GM23248 (cell line): Measurements from ENCODE around the gene FBXW11. TPM values are rescaled to one million over a fixed set of nuclear protein-coding genes. Genes with fewer than 3 reads are reported as not detected.

Experiments
- DNase-seq: peaks from one replicate; pipeline ENCODE4 v3.0.0-alpha.2; 2015
- H2AFZ ChIP-seq: fragments of 200-600 bp; sonication (generic); 2 replicates; pipeline ENCODE4 v1.6.1; 2016; ENCODE audit warnings: antibody characterized with exemption
- H3F3A ChIP-seq: fragments of 200-600 bp; sonication (generic); 2 replicates; pipeline ENCODE4 v1.6.1; 2016; ENCODE audit warnings: mild to moderate bottlenecking, antibody characterized with exemption, mixed run types; ENCODE audit not compliant: insufficient read depth
- H3K27ac ChIP-seq: fragments of 200-600 bp; sonication (generic); 2 replicates; pipeline ENCODE4 v1.5.1; 2016; ENCODE audit warnings: mild to moderate bottlenecking
- H3K27me3 ChIP-seq: fragments of 200-600 bp; sonication (generic); replicated peaks from 2 replicates; pipeline ENCODE4 v1.6.1; 2016; ENCODE audit warnings: mild to moderate bottlenecking; ENCODE audit not compliant: insufficient read depth
- H3K36me3 ChIP-seq: fragments of 200-600 bp; sonication (generic); 2 replicates; pipeline ENCODE4 v1.6.1; 2016; ENCODE audit warnings: low read depth, mild to moderate bottlenecking
- H3K4me1 ChIP-seq: fragments of 200-600 bp; sonication (generic); 2 replicates; pipeline ENCODE4 v1.6.1; 2016; ENCODE audit warnings: mild to moderate bottlenecking; ENCODE audit not compliant: insufficient read depth
- H3K4me2 ChIP-seq: fragments of 200-600 bp; sonication (generic); one replicate; pipeline ENCODE4 v1.6.1; 2016; ENCODE audit warnings: mild to moderate bottlenecking; ENCODE audit not compliant: unreplicated experiment
- H3K4me3 ChIP-seq: fragments of 200-600 bp; sonication (generic); 2 replicates; pipeline ENCODE4 v1.5.1; 2016; ENCODE audit warnings: mild to moderate bottlenecking
- H3K79me2 ChIP-seq: fragments of 200-600 bp; sonication (generic); 2 replicates; pipeline ENCODE4 v1.6.1; 2016; ENCODE audit warnings: mild to moderate bottlenecking; ENCODE audit not compliant: insufficient read depth
- H3K9ac ChIP-seq: fragments of 200-600 bp; sonication (generic); 2 replicates; pipeline ENCODE4 v1.6.1; 2016; ENCODE audit warnings: mild to moderate bottlenecking
- H3K9me2 ChIP-seq: fragments of 200-600 bp; sonication (generic); 2 replicates; pipeline ENCODE4 v1.6.1; 2016; ENCODE audit warnings: mixed run types, mild to moderate bottlenecking, moderate library complexity; ENCODE audit not compliant: insufficient read depth
- H3K9me3 ChIP-seq: fragments of 200-600 bp; sonication (generic); one replicate; pipeline ENCODE4 v1.6.1; 2017; ENCODE audit warnings: low read depth
- H4K20me1 ChIP-seq: fragments of 200-600 bp; sonication (generic); 2 replicates; pipeline ENCODE4 v1.6.0; 2016; ENCODE audit not compliant: insufficient read depth
- EZH2 ChIP-seq: fragments of 200-600 bp; sonication (generic); IDR thresholded peaks from 2 replicates; pipeline ENCODE4 v1.6.1; 2018; ENCODE audit warnings: antibody characterized with exemption, mild to moderate bottlenecking; ENCODE audit not compliant: insufficient read depth, poor library complexity, severe bottlenecking
- EZH2phosphoT487 ChIP-seq: fragments of 200-600 bp; sonication (generic); IDR thresholded peaks from 2 replicates; pipeline ENCODE4 v1.6.1; 2018; ENCODE audit warnings: antibody characterized with exemption, moderate library complexity, mild to moderate bottlenecking, low read depth; ENCODE audit not compliant: insufficient read depth
- WGBS, 2 experiments: methylation state at CpG; one replicate each; pipeline ENCODE4 v1.1.6; 2015 to 2017; ENCODE audit warnings: low lambda C conversion rate in 2 of 2, low coverage in 1 of 2; ENCODE audit errors: missing lambda C conversion rate in 2 of 2; 5-methylcytosine and 5-hydroxymethylcytosine counted together
- in situ Hi-C: fragments of 300-500 bp; cut with MboI; formaldehyde crosslinking; loops from 2 replicates; pipeline ENCODE4 v1.15.0; 2020
- polyA plus RNA-seq: library from polyadenylated mRNA; unstranded; fragments of >200 nt; fragmentation: Nextera tagmentation; extraction: Ambion mirVana; gene quantifications from 2 replicates; pipeline ENCODE4 v1.2.1, GENCODE V29; 2016
- total RNA-seq: library from RNA; depleted of rRNA; stranded (reverse); fragments of >200 nt; shearing (Covaris generic); gene quantifications from 2 replicates; pipeline ENCODE4 v1.2.3, GENCODE V29; 2014

FBXW11 gene
- total and polyA plus RNA-seq, 2 experiments from 2014 or later, result 30.6 to 78.0 TPM

DNA sequence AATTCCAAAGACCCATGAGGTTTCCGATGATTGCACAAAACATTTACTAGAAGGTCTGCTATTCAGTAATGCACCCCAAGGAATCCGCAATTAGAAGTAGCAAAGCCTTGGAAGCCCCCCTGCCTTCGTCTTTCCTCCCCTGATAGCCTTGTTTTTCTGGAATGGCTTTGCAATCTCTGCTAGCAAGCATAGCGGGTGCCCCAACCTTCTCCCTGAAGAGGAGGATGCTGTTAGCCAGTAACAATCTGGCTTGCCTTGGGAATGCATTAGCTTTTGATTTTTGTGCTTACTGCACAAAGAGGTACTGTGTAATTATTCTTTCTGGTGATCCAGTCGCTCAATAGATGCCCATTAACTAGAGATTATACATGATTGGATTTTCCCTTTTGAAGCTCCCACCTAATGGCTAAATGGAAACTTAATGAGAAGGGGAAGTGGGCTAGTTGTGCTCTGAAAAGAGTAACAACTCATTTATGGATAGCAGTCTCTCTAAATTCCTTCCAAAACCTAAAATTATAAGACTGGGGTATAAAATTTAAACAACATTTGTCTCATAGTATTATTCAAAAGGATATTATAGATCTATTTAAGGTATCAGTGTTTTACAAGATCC, 91.6 kb downstream of the FBXW11 start:
- Histone ChIP-seq H3K9ac (no peak overlapping the region), H3K36me3 (no peaks in the 10 kb centered on the region), H3K27ac (no peak overlapping the region), H3K9me3 (no peaks in the 10 kb centered on the region), H3K9me2 (no peaks in the 10 kb centered on the region), H4K20me1 (peaks cover 23% of the 10 kb centered on the region; the same call in 1 of the 2 replicates), H3K4me3 (no peak overlapping the region), H3F3A (peaks cover 6% of the 10 kb centered on the region; the same call in 1 of the 2 replicates), H3K79me2 (peaks cover 97% of the 10 kb centered on the region), H3K4me1 (peaks cover 17% of the 10 kb centered on the region), H3K4me2 (no peak overlapping the region), H2AFZ (no peak overlapping the region), H3K27me3 (no peaks in the 10 kb centered on the region)
- in situ Hi-C loops, result loop anchor here (10.0 kb wide), 1 partner anchor 120 kb away; no protein-coding TSS in a partner anchor
- TF ChIP-seq EZH2 (no peak), EZH2phosphoT487 (no peak)
- WGBS, 2 experiments, result 95 to 96% methylated on average over 5 of the region's 5 CpGs
- no peak for DNase-seq

DNA sequence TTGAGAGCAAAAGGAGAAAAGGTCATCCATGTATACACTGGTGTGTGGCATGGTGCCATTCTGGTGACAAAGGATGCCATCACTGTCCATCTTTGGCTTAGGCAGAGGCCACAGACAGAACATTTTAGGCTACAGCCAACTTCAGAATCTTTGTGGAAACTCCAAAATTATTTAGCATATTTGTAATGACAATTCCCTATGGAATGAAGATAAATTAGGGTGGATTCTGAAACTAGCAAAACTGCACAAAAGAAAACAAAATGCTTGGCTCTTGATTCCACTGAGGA, 92.5 kb downstream of the FBXW11 start:
- TF ChIP-seq EZH2 (no peak), EZH2phosphoT487 (no peak)
- DNase-seq, result peak; percentile 46
- no peak overlapping the region for H3K9ac ChIP-seq
- H3K4me2 ChIP-seq, result no peak overlapping the region
- no peak overlapping the region for H3K27ac ChIP-seq
- H3K79me2 ChIP-seq, result peaks cover 97% of the 10 kb centered on the region
- no peaks in the 10 kb centered on the region for H3K9me2 ChIP-seq
- H3K27me3 ChIP-seq, result no peaks in the 10 kb centered on the region
- H3K36me3 ChIP-seq, result no peaks in the 10 kb centered on the region
- no peak overlapping the region for H2AFZ ChIP-seq
- in situ Hi-C loops, result loop anchor here (10.0 kb wide), 1 partner anchor 121 kb away; no protein-coding TSS in a partner anchor
- H3K4me3 ChIP-seq, result no peak overlapping the region
- peaks cover 23% of the 10 kb centered on the region; the same call in 1 of the 2 replicates for H4K20me1 ChIP-seq
- H3K9me3 ChIP-seq, result no peaks in the 10 kb centered on the region
- H3F3A ChIP-seq, result peaks cover 6% of the 10 kb centered on the region; the same call in 1 of the 2 replicates
- peaks cover 17% of the 10 kb centered on the region for H3K4me1 ChIP-seq

DNA sequence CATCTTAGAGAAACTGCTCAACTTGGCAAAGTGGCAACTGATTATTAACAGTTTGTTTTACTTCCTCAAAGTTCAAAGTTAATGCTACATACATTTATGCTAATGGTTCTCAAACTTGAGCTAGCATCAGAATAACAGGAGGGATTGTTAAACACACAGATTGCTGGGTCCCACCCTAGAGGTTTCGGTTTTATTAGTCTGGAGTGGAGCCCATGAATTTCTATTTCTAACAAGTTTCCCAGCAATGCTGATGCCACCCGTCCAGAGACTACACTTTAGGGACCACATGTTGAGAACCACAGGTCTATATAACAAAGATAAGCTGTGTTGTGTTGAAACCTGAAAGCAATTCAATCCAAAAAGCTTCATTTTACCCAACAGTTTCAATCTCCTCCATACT, 95.3 kb downstream of the FBXW11 start:
- no peaks in the 10 kb centered on the region for H3K9me2 ChIP-seq
- H3K4me1 ChIP-seq, result peaks cover 17% of the 10 kb centered on the region
- H3K27ac ChIP-seq, result no peak overlapping the region
- no peak overlapping the region for H3K4me2 ChIP-seq
- H4K20me1 ChIP-seq, result peaks cover 31% of the 10 kb centered on the region; the same call in 1 of the 2 replicates
- no peak for TF ChIP-seq EZH2
- no peak for TF ChIP-seq EZH2phosphoT487
- no peak overlapping the region for H2AFZ ChIP-seq
- no peak for DNase-seq
- H3K4me3 ChIP-seq, result no peak overlapping the region
- peaks cover 85% of the 10 kb centered on the region for H3K79me2 ChIP-seq
- in situ Hi-C loops, result loop anchor here (10.0 kb wide), 1 partner anchor 124 kb away; no protein-coding TSS in a partner anchor
- H3K9me3 ChIP-seq, result no peaks in the 10 kb centered on the region
- H3K27me3 ChIP-seq, result no peaks in the 10 kb centered on the region
- peaks cover 15% of the 10 kb centered on the region; the same call in 1 of the 2 replicates for H3F3A ChIP-seq
- H3K9ac ChIP-seq, result no peak overlapping the region; the same call in 1 of the 2 replicates
- no peaks in the 10 kb centered on the region; the same call in 1 of the 2 replicates for H3K36me3 ChIP-seq
- WGBS, 2 experiments, result 50 to 53% methylated on average over 2 of the region's 2 CpGs

DNA sequence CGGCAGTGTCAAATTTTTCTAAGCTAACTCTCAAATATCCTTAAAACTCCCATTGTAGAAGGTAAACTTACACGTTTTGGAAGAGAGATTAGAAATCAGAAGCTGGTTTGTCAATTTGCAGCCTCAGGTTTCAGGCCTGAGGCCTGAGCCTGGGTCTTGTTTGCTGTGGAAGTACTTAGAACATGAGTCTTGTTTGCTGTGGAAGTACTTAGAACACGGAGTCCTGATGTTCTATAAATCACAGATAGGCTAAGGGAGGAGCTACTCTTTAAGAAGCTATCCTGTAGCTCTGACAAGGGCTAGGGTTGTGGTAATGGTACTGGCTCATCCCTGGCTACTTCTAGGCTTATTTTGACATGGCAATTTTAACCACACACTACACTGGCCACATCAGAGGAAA, 97.8 kb downstream of the FBXW11 start:
- Histone ChIP-seq H3K79me2 (peaks cover 85% of the 10 kb centered on the region), H3F3A (peaks cover 15% of the 10 kb centered on the region; the same call in 1 of the 2 replicates), H2AFZ (no peak overlapping the region), H4K20me1 (peaks cover 21% of the 10 kb centered on the region; the same call in 1 of the 2 replicates), H3K9me2 (no peaks in the 10 kb centered on the region), H3K27me3 (no peaks in the 10 kb centered on the region), H3K9ac (no peak overlapping the region), H3K36me3 (no peaks in the 10 kb centered on the region; the same call in 1 of the 2 replicates), H3K4me1 (peaks cover 9% of the 10 kb centered on the region), H3K9me3 (no peaks in the 10 kb centered on the region), H3K27ac (no peak overlapping the region), H3K4me2 (no peak overlapping the region), H3K4me3 (no peak overlapping the region)
- in situ Hi-C loops, result loop anchor here (10.0 kb wide), 1 partner anchor 494 kb away; the partner anchor contains the start of gene FGF18
- WGBS, 2 experiments, result 95% methylated on average over 3 of the region's 3 CpGs
- no peak for TF ChIP-seq EZH2phosphoT487
- TF ChIP-seq EZH2, result no peak
- DNase-seq, result no peak
